Right atrium auricular region (tissue), 2 donors: Measurements from ENCODE around the gene CELSR3. TPM values are rescaled to one million over a fixed set of nuclear protein-coding genes. Genes with fewer than 3 reads are reported as not detected.

Experiments
- DNase-seq: peaks from one replicate; pipeline ENCODE4 v3.0.0-alpha.2; 2019; ENCODE audit warnings: low spot score
- H3K27ac ChIP-seq, 2 donors: fragments of 200-600 bp; sonication (generic); 1 replicate in 1 of 2; 2 replicates in 1 of 2; pipeline ENCODE4 v1.5.1; 2016 to 2019
- H3K27me3 ChIP-seq, 2 donors: fragments of 200-600 bp; sonication (generic); one replicate each; pipeline versions ENCODE4 v1.5.1 to v1.6.0; 2017 to 2019
- H3K36me3 ChIP-seq: fragments of 200-600 bp; sonication (generic); one replicate; pipeline ENCODE4 v1.5.1; 2016
- H3K4me1 ChIP-seq, 2 donors: fragments of 200-600 bp; sonication (generic); one replicate each; pipeline versions ENCODE4 v1.5.1 to v1.6.0; 2017 to 2019
- H3K4me3 ChIP-seq, 2 donors: fragments of 200-600 bp; sonication (generic); 1 replicate in 1 of 2; 2 replicates in 1 of 2; pipeline ENCODE4 v1.5.1; 2017 to 2019; ENCODE audit warnings: mild to moderate bottlenecking in 1 of 2, moderate library complexity in 1 of 2
- H3K9me3 ChIP-seq, 2 donors: fragments of 200-600 bp; sonication (generic); one replicate each; pipeline ENCODE4 v1.5.1; 2019
- CTCF ChIP-seq, 2 donors: fragments of 200-600 bp; sonication (generic); IDR thresholded peaks; one replicate each; pipeline ENCODE4 v1.5.1; 2019; ENCODE audit warnings: antibody characterized with exemption in 2 of 2
- total RNA-seq, 2 donors: library from RNA; depleted of rRNA; stranded (reverse); fragments of >200 nt; gene quantifications; one replicate each; pipeline ENCODE4 v1.1.0, GENCODE V29; 2016

CELSR3 gene
- total RNA-seq, 2 donors from 2014 or later = 0.11 to 0.59 TPM

DNA sequence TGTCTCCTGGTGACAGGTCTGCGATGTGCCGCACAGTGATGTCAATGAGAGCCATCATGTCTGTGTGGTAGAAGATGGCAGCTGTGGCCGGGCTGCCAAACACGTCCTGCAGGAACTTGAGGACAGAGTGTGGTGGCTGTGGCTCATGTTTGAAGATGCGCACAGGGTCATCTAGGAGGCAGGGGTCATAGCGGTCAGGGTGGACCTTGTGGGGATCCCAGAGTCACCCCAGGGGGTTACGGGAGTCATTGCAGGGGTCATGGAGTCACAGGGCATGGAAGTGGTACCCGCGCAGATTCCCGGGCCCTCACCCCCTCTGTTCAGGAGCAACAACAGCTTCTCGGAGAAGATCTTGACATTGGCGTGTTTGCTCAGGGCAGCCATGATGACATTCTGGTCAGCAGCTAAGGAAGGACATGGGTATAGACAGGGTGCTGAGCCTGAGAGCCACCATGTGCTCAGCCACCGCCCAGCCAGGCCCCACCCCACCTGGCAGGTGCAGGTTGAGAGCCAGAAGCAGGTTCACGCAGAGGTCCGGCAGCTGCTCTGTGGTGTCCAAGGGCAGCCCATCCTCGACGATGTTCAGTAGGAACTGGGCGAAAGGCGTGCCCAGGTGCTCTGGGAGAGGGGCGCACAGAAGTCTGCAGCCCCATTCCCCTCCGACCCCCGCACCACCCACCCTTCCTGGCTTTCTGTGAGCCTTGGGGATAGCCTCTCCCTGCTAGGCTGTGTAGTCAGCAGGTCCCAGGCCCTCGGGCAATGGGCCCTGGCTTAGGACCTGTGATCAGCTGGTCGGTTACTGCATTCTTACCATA is 16.1 kb upstream of the CELSR3 start:
- peaks cover 0 to 11% of the 10 kb centered on the region in 2 donors for H3K4me1 ChIP-seq
- no peak overlapping the region for H3K4me3 ChIP-seq
- H3K36me3 ChIP-seq = peaks cover 68% of the 10 kb centered on the region
- H3K27me3 ChIP-seq = no peaks in the 10 kb centered on the region
- TF ChIP-seq CTCF (IDR thresholded peaks at IDR 0.05) = no peak
- no peak overlapping the region for H3K27ac ChIP-seq
- H3K9me3 ChIP-seq = no peaks in the 10 kb centered on the region
- no peak for DNase-seq

- Histone ChIP-seq H3K27me3 (no peaks in the 10 kb centered on the region), H3K27ac (no peak overlapping the region), H3K4me3 (no peak overlapping the region), H3K9me3 (no peaks in the 10 kb centered on the region), H3K36me3 (peaks cover 70% of the 10 kb centered on the region), H3K4me1 (peaks cover 0 to 3% of the 10 kb centered on the region in 2 donors)
- TF ChIP-seq CTCF (IDR thresholded peaks at IDR 0.05) = no peak
- DNase-seq = no peak
Observed at GRCh38 chr3:48678056-48678455, 15.4 kb upstream of the CELSR3 start.

DNA sequence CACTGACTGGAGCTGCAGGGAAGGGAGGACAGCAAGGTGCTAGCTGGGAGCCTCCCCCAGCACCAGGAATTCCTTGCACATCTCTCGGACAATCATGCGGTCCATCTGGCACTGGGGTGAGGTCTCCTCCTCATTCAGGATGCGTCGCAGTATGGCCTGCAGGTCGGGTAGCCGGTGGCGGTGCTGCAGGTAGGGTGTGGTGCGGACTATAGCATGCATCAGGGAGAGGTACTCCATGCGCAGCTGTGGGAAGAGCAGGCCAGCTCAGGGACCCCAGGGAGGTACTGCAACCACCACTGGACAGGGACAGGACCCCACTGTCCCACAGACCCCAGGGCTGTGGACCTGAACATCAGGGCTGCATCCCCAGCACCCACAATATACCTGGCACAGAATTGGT is 11.8 kb upstream of the CELSR3 start:
- Histone ChIP-seq H3K4me3 (no peak overlapping the region), H3K4me1 (no peaks in the 10 kb centered on the region), H3K9me3 (no peaks in the 10 kb centered on the region), H3K36me3 (peaks cover 50% of the 10 kb centered on the region), H3K27ac (no peak overlapping the region), H3K27me3 (no peaks in the 10 kb centered on the region)
- no peak for TF ChIP-seq CTCF (IDR thresholded peaks at IDR 0.05)
- DNase-seq = no peak

GRCh38 chr3:48672522-48672921 is 9.8 kb upstream of the CELSR3 start:
- Histone ChIP-seq H3K27ac (no peak overlapping the region), H3K36me3 (peaks cover 35% of the 10 kb centered on the region), H3K27me3 (no peaks in the 10 kb centered on the region), H3K4me3 (no peak overlapping the region), H3K9me3 (no peaks in the 10 kb centered on the region), H3K4me1 (no peaks in the 10 kb centered on the region)
- no peak for TF ChIP-seq CTCF (IDR thresholded peaks at IDR 0.05)
- no peak for DNase-seq

GRCh38 chr3:48664929-48665328 is 2.2 kb upstream of the CELSR3 start:
- H3K4me1 ChIP-seq = peaks cover 0 to 39% of the 10 kb centered on the region in 2 donors
- no peak overlapping the region for H3K4me3 ChIP-seq
- H3K36me3 ChIP-seq = no peaks in the 10 kb centered on the region
- no peak for TF ChIP-seq CTCF (IDR thresholded peaks at IDR 0.05)
- H3K9me3 ChIP-seq = no peaks in the 10 kb centered on the region
- H3K27me3 ChIP-seq = no peaks in the 10 kb centered on the region
- DNase-seq = no peak
- peak overlapping the region; percentile 84 to 93 for H3K27ac ChIP-seq

- H3K9me3 ChIP-seq = no peaks in the 10 kb centered on the region
- H3K27me3 ChIP-seq = no peaks in the 10 kb centered on the region
- H3K27ac ChIP-seq = peak overlapping the region; percentile 84 to 93
- no peak for DNase-seq
- peaks cover 0 to 39% of the 10 kb centered on the region in 2 donors for H3K4me1 ChIP-seq
- TF ChIP-seq CTCF (IDR thresholded peaks at IDR 0.05) = peak in 1 of 2 donors; percentile 8
- H3K36me3 ChIP-seq = no peaks in the 10 kb centered on the region
- peak overlapping the region in 1 of 2 donors; percentile 59 for H3K4me3 ChIP-seq
Observed at GRCh38 chr3:48664313-48664644, 1.6 kb upstream of the CELSR3 start.
